ENCODE measurements around the gene STARD13.

Gene STARD13

GRCh38 chr13:33101835-33102234, 183.7 kb downstream of the STARD13 start:
- no peaks in the 10 kb centered on the region for H3K36me3 Mint-ChIP-seq (ENCODE audit: low read depth)

GRCh38 chr13:33100886-33101285, 184.7 kb downstream of the STARD13 start:
- no peak overlapping the region for H3K27ac Mint-ChIP-seq
- peaks cover 13% of the 10 kb centered on the region for H3K4me1 Mint-ChIP-seq
- H3K27me3 Mint-ChIP-seq (ENCODE audit: low read depth, poor library complexity): peaks cover 6% of the 10 kb centered on the region
- no peak for TF ChIP-seq CTCF (IDR thresholded peaks at IDR 0.05)
- DNase-seq: no peak
- no peaks in the 10 kb centered on the region for H3K36me3 Mint-ChIP-seq (ENCODE audit: low read depth)
- H3K4me3 Mint-ChIP-seq: no peak overlapping the region
- peaks cover 26% of the 10 kb centered on the region for H3K9me3 Mint-ChIP-seq

More at GRCh38 chr13:33101835-33102234, 183.7 kb downstream of the STARD13 start:
- Mint-ChIP-seq H3K4me3 (no peak overlapping the region), H3K27me3 (ENCODE audit: low read depth, poor library complexity) (peaks cover 9% of the 10 kb centered on the region), H3K4me1 (peaks cover 13% of the 10 kb centered on the region), H3K27ac (no peak overlapping the region), H3K9me3 (peaks cover 19% of the 10 kb centered on the region)
- DNase-seq: no peak
- TF ChIP-seq CTCF (IDR thresholded peaks at IDR 0.05): no peak

- peaks cover 4% of the 10 kb centered on the region for H3K36me3 Mint-ChIP-seq (ENCODE audit: low read depth)
- no peak overlapping the region for H3K4me3 Mint-ChIP-seq
- H3K27me3 Mint-ChIP-seq (ENCODE audit: low read depth, poor library complexity): peaks cover 6% of the 10 kb centered on the region
- peaks cover 30% of the 10 kb centered on the region for H3K9me3 Mint-ChIP-seq
- DNase-seq: no peak
- no peak overlapping the region for H3K27ac Mint-ChIP-seq
- H3K4me1 Mint-ChIP-seq: peaks cover 8% of the 10 kb centered on the region
- no peak for TF ChIP-seq CTCF (IDR thresholded peaks at IDR 0.05)
Observed at GRCh38 chr13:33099860-33100259, 185.7 kb downstream of the STARD13 start.

GRCh38 chr13:33096886-33097605, 188.5 kb downstream of the STARD13 start:
- Mint-ChIP-seq H3K4me1 (peaks cover 12% of the 10 kb centered on the region), H3K36me3 (ENCODE audit: low read depth) (peaks cover 9% of the 10 kb centered on the region), H3K27me3 (ENCODE audit: low read depth, poor library complexity) (peaks cover 10% of the 10 kb centered on the region), H3K4me3 (no peak overlapping the region), H3K9me3 (peaks cover 46% of the 10 kb centered on the region), H3K27ac (no peak overlapping the region)
- DNase-seq: no peak
- TF ChIP-seq CTCF (IDR thresholded peaks at IDR 0.05): no peak

GRCh38 chr13:33092073-33092987, 193.2 kb downstream of the STARD13 start:
- Mint-ChIP-seq H3K4me3 (peak overlapping the region; percentile 39), H3K9me3 (peaks cover 39% of the 10 kb centered on the region), H3K4me1 (peaks cover 51% of the 10 kb centered on the region), H3K27ac (peak overlapping the region; percentile 82), H3K36me3 (ENCODE audit: low read depth) (peaks cover 9% of the 10 kb centered on the region), H3K27me3 (ENCODE audit: low read depth, poor library complexity) (peaks cover 7% of the 10 kb centered on the region)
- no peak for TF ChIP-seq CTCF (IDR thresholded peaks at IDR 0.05)
- no peak for DNase-seq

Data from nephron progenitor cell (in vitro differentiated cells).